Testis (tissue), 2 donors: ENCODE data around the gene LAMA5.

ENCODE experiments used
- CTCF ChIP-seq, 3 experiments: fragments of 450-650 bp in 2 of 3; fragments of 200-600 bp in 1 of 3; sonication (generic) in 1 of 3; IDR thresholded peaks; one replicate each; pipeline ENCODE4 v1.5.1; 2016 to 2019; ENCODE audit warnings: antibody characterized with exemption in 3 of 3, mild to moderate bottlenecking in 2 of 3, moderate library complexity in 1 of 3
- POLR2A ChIP-seq: fragments of 450-650 bp; IDR thresholded peaks from one replicate; pipeline ENCODE4 v1.6.1; 2017; ENCODE audit warnings: antibody characterized with exemption, mild to moderate bottlenecking, moderate library complexity

- no peak for TF ChIP-seq POLR2A
- no peak for TF ChIP-seq CTCF (IDR thresholded peaks at IDR 0.05)
Observed at GRCh38 chr20:62339647-62340062, 27.5 kb downstream of the LAMA5 start.
